GM12892 (cell line): ENCODE measurements around the gene PEAR1.

Experiments
- DNase-seq: peaks from one replicate; pipeline ENCODE4 v3.0.0; 2011; ENCODE audit not compliant: insufficient read length
- FAIRE-seq: peaks from 2 replicates; lab custom pipeline; 2011; peaks lifted over from hg19 to GRCh38; lab: Jason Lieb, UNC
- POLR2A ChIP-seq: IDR thresholded peaks from 2 replicates; pipeline ENCODE4 v1.6.1; 2011; ENCODE audit warnings: low read depth, low read length, control low read depth
- POLR2AphosphoS5 ChIP-seq: IDR thresholded peaks from 2 replicates; pipeline ENCODE4 v1.6.1; 2011; ENCODE audit warnings: low read depth, low read length, control low read depth
- TAF1 ChIP-seq: IDR thresholded peaks from 2 replicates; pipeline ENCODE4 v1.6.1; 2011; ENCODE audit warnings: low read depth, mild to moderate bottlenecking, control low read depth, low read length, borderline replicate concordance

The PEAR1 gene

GRCh38 chr1:156852418-156852874 is 41.1 kb upstream of the PEAR1 start:
- TF ChIP-seq TAF1 = no peak
- TF ChIP-seq POLR2AphosphoS5 = no peak
- no peak for TF ChIP-seq POLR2A
- DNase-seq (no peak), FAIRE-seq (no peak)

- no peak for FAIRE-seq
- no peak for DNase-seq
Measured at GRCh38 chr1:156853761-156854160, 39.8 kb upstream of the PEAR1 start.

GRCh38 chr1:156854634-156855033 is 38.9 kb upstream of the PEAR1 start:
- FAIRE-seq (no peak), DNase-seq (no peak)
- TF ChIP-seq POLR2A = no peak
- TF ChIP-seq POLR2AphosphoS5 = no peak
- no peak for TF ChIP-seq TAF1

More at GRCh38 chr1:156853761-156854160, 39.8 kb upstream of the PEAR1 start:
- TF ChIP-seq POLR2AphosphoS5 (no peak), TAF1 (no peak), POLR2A (no peak)

- FAIRE-seq = no peak
Measured at GRCh38 chr1:156856282-156856785, 37.2 kb upstream of the PEAR1 start.

GRCh38 chr1:156857532-156857931 is 36.0 kb upstream of the PEAR1 start:
- no peak for DNase-seq
- FAIRE-seq = no peak
- TF ChIP-seq TAF1 (no peak), POLR2A (no peak), POLR2AphosphoS5 (no peak)

More at GRCh38 chr1:156856282-156856785, 37.2 kb upstream of the PEAR1 start:
- no peak for DNase-seq
- TF ChIP-seq POLR2AphosphoS5 (no peak), POLR2A (no peak), TAF1 (no peak)

DNA sequence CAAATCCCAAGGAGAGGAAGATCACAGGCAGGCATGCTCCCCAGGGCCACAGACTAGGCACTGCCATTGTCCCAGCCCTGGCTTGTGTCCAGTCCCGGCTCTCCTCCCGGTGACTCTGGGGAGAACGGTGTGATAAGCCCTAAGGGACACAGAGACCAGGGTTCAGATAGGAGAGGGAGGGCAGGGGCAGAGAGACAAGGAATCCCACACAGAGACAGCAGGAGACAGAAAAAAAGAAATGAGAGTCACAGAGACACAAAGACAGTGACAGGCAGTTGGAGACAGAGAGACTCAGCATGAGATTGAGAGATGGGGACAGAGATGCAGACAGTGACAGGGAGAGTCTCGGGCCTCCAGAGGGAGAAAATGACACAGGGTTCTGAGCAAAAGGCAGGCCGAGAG is 35.0 kb upstream of the PEAR1 start:
- TF ChIP-seq TAF1 (no peak), POLR2A (no peak), POLR2AphosphoS5 (no peak)
- DNase-seq = no peak
- FAIRE-seq = no peak

DNA sequence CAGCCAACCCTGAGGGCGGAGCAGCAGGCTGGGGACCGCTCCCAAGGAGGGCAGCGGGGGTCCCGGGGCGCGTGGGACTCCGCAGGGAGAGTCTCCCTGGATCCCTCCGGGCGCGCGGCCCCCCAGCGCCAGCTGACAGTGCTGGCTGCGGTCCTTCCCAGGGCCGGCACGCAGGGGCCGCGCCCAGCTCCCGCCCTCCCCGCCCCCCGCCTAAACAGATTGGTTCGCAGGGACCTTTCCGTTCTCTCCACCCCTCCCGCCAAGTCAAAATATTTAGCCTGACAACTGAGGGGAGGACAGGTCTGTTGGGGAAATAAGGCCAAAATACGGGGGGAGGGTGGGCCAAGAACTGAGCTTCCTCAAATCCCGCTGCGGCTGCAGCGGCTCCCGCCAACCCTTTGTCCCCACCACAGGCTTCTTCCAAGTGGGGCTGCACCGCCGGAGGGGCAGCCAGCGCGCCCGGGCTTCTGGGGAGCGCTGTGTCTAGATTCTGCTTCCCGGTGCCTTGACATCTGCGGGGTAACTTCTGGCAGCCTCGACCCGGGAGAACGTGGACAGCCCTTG is 34.5 kb upstream of the PEAR1 start, which contains the start of gene INSRR:
INSRR (minus strand) TSS at position 159 of the 564 bp plus-strand sequence. CDS start 496 bp downstream, outside the sequence.
- TF ChIP-seq POLR2A (no peak), POLR2AphosphoS5 (no peak), TAF1 (no peak)
- no peak for DNase-seq
- no peak for FAIRE-seq

GRCh38 chr1:156859523-156860112 is 33.9 kb upstream of the PEAR1 start:
- DNase-seq = peak; percentile 47
- TF ChIP-seq POLR2AphosphoS5 (no peak), POLR2A (no peak), TAF1 (no peak)
- FAIRE-seq = no peak

- FAIRE-seq = peak; percentile 9
- DNase-seq = peak; percentile 84
- TF ChIP-seq POLR2AphosphoS5 (no peak), POLR2A (no peak), TAF1 (no peak)
Measured at GRCh38 chr1:156860113-156860627, 33.3 kb upstream of the PEAR1 start.

DNA sequence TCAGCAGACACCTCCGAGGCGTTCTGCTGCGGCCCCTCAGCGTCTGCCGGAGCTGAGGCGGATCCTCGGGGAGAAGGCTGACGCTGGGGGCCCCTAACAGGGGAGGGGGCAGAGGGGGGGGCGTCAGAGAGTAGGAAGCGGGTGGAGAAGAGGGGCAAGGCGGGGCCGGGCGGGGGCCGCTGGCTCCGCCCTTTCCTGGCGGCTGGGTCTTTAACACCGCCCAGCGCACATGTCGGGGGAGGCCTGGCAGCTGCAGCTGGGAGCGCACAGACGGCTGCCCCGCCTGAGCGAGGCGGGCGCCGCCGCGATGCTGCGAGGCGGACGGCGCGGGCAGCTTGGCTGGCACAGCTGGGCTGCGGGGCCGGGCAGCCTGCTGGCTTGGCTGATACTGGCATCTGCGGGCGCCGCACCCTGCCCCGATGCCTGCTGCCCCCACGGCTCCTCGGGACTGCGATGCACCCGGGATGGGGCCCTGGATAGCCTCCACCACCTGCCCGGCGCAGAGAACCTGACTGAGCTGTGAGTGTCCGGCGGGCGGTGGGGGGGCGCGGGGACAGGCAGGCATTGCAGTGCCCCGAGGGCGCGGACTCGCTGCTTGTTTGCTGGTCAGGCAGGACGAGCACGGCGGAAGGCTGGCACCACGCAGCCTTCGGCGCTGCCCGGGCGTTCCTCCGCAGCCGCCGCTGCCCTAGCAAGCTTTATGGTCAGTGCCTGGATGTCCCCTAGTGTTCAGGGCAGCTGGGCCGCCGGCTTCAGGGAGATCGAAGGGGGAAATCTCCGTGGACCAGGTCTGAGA is 32.7 kb upstream of the PEAR1 start, which contains the start of gene NTRK1:
NTRK1 (plus strand) TSS at position 238 of the 796 bp plus-strand sequence; CDS start at position 308, 70 bp downstream.
- peak; percentile 77 for DNase-seq

GRCh38 chr1:156862584-156862983 is 30.9 kb upstream of the PEAR1 start:
- DNase-seq (no peak), FAIRE-seq (no peak)

More for the DNA sequence above, 32.7 kb upstream of the PEAR1 start, which contains the start of gene NTRK1:
- no peak for TF ChIP-seq TAF1
- TF ChIP-seq POLR2A = no peak
- TF ChIP-seq POLR2AphosphoS5 = no peak
- FAIRE-seq = no peak

More at GRCh38 chr1:156862584-156862983, 30.9 kb upstream of the PEAR1 start:
- TF ChIP-seq TAF1 (no peak), POLR2AphosphoS5 (no peak), POLR2A (no peak)
